ENCODE data around the gene RFNG.

The RFNG gene

DNA sequence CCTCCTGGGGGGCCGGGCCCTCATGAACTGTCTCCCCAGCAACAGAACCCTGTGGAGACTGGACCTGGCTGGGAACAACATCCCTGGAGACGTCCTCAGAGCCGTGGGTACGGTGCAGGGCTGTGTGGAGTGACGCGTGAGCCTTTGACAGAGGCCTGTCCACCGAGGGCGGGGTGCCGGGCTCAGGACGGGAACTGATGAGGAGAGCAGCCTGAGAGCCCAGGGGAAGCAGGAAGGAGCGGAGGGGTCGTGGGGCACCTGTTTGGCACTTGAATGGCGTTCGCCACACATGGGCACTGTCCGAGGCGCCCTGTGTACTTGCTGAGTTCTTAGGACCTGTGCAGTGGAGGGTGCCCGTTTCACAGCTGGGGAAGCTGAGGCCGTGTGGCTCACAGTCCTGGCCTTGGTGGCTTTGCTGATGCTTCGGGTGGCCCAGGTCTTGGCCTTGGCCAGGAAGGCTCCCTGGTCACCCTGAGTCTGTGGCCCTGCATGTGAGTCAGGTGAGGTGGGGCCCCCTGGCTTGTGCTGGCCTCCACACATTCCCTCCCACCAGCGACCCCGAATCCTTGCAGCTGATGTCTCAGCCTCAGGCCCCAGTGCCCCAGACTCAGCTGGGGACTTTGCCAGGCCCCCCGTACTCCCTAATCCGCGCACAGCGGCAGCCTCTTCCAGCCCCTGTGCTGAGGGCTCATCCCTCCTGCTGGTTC lies 26.1 kb downstream of the RFNG start:
- DNase-seq (ENCODE audit: low read depth in 2 of 2): no peak

DNA sequence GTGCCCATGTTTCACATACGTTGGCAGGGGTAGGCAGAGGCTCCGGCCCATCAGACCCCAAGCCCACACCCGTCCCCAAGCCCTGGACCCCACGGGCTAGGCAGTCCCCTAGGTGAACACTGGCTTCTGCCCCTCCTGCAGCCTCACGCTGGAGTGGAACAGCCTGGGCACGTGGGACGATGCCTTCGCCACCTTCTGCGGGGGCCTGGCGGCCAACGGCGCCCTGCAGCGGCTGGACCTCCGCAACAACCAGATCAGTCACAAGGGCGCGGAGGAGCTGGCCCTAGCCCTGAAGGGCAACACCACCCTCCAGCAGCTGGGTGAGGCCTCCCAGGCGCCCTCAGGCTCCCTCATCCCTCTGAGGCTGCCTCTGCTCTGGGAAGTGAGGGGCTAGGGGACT lies 26.8 kb downstream of the RFNG start:
- DNase-seq (ENCODE audit: low read depth in 2 of 2): no peak

DNA sequence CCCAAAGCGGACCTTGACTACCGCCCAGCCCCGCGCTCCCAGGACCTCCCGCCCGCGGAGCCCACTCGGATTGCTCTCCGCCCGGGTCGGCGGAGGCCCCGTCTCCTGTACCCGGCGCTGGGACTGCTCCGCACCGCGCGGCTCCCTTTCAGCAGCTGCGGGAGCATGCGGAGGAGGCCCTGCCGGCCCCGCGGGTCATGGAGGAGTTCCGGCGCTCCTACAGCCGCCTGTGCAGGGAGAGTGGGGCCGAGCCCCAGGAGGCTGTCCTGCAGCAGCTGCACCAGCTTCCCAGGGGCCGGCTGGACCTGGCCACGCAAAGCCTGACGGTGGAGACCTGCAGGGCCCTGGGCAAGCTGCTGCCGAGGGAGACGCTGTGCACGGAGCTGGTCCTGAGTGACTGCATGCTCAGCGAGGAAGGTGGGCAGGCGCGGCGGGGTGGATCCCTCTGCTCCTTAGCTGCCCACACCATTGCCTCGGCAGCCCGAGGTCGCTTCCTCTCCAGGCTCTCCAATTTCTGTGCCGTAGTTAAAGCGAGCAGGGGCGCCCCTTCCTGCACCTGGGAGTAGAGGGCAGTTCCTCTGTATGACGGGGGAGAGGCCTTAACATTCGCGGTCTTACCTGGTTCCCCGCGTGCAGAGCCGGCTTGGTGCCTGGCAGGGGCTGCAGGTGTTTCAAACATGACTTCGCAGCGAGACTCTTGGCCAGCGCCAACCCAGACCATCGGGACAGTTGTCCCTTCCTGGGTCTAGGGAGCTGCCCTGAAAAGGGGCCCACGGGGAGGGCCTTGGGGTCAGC lies 28.0 kb downstream of the RFNG start:
- DNase-seq (ENCODE audit: low read depth in 2 of 2): no peak

DNA sequence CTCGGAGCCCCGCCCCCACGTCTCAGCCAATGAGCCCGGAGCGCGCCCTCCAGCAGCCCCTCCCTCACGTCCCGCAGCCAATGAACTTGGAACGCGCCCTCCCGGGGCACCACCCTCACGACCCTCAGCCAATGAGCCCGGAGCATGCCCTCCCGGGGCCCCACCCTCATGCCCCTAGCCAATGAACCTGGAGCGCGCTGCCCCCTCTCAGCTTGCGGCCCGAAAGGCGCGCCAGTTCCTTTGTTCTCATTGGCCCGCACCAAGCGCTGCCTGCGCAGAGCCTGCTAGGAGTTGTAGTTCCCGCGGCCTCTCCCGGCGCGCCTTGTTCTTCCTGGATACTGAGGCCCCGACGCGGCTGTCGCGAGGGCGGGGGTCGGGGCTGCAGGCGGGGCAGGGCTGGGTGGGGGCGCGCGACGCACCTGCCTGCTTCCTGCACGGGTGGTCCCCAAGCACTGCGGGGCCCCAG lies 28.6 kb downstream of the RFNG start, which contains the start of gene LRRC45:
Gene LRRC45, plus strand, starts transcription at position 325 of the 466 bp plus-strand sequence. CDS start 339 bp downstream, outside the sequence.
- peak; percentile 100 for DNase-seq (ENCODE audit: low read depth in 2 of 2)

DNA sequence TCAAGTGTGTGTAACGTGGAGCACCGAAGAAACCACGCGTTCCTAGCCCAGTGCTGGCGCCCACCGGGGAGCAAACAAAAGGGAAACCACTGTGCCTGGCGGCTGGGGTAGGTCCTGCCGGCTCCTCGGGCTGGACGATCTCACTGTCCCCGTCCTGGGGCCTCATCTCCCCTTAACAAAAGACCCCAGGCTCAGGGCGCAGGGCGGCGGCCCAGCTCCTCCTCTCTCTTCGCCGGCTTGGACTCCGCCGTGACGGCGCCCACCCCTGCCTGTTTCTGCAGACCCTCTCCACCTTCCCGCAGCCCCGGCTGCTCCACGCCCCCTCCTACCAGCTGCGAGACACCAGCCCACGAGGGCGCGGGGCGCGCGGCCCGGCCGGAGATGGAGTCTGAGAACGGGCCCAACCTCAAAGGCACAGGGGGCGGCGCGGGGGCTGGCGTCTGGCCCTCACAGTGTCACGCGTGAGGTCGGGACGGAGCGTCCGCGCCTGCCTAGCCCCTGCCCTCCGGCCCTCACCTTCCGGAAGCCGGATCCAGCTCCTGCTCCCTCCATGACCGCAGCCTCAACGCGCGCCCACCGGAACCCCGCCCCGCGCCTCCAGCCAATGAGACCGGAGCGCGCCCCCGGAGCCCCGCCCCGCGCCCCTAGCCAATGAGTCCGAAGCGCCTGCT lies 29.2 kb downstream of the RFNG start, which contains the start of gene CENPX:
Gene CENPX, minus strand, starts transcription at position 569 of the 671 bp plus-strand sequence. Its CDS starts 17 bp downstream, at position 552.
- no peak for DNase-seq (ENCODE audit: low read depth in 2 of 2)

DNA sequence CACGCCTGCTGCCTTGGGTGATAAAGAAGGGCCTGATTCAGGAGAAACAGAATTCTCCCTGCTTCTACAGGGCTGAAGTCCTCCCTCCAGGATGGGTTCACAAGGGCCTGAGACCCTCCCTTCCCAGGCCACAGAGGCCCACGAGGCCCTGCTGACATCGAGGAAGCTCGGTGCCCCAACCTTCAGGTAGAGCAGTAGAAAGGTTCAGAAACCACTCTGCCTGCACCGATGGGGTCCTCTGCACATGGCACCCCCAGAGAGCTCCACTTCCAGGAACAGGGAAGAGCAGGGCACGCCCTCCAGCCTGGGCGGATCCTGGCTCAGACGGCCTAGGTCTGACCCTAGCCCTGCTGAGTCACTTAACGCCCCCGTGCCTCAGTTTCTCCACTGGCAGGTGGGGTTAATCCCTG lies 29.7 kb downstream of the RFNG start:
- DNase-seq (ENCODE audit: low read depth in 2 of 2): no peak

DNA sequence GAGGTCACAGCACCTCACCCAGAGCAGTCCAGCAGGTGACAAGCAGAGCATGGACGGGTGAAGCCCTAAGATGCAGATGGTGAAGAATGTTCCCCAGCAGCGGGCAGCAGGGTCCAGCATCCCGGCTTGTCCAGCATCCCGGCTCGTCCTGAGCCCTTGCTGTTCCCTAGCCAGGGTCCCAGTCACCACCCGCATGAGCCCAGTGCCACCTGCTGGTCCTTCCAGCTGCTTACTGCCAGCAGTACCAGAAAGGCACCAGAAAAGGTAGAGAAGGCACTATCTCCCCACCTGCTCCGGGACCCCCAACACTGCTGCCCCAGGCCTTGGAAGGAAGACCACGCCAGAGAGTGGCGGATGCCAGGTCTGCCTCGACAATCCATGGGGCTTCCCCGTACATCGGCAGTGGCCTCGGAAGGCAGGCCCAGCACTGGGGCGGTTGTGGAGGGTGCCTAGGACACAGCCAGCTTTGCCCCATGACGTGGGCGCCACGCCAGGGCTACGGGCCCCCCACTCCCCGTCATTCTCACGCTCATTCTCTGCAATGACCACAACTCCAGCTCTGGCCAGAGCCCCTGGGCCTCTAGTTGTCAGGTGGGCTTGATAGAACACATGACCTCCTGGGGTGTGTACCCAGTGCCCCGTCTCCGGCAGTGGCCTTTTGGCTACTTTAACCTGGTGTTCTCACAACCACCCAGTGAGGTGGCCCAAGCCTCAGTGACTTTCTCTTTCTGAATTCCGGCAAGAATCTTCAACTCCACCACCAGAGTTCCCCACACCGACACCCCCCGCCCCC lies 30.3 kb downstream of the RFNG start:
- peak in 1 of 2 donors; percentile 57 for DNase-seq (ENCODE audit: low read depth in 2 of 2)

DNA sequence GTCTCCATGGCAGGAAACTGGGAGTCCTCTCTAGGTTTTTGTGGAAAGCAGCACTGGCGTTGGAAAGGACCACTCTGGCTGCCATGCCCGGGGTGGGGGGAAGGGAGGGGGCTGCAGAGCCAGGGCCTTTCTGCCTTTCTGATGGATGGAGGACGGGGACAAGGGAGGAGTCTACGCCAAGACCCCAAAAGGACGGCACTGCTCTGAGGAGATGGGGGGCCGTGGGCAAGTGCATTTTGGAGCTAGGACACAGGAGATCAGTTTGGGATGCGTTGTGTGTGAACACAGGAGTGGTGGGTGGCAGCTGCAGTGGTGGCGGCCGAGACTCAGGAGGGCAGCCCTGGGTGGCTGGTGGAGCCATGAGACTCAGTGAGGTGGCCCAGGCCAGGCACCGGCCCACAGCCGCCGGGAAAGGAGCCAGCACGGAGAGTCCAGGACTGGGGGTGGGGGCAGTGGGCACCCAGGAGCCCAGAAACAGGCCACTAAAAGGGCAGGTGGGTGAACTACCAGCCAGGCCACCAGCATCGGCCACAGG lies 31.0 kb downstream of the RFNG start:
- DNase-seq (ENCODE audit: low read depth in 2 of 2): no peak

DNA sequence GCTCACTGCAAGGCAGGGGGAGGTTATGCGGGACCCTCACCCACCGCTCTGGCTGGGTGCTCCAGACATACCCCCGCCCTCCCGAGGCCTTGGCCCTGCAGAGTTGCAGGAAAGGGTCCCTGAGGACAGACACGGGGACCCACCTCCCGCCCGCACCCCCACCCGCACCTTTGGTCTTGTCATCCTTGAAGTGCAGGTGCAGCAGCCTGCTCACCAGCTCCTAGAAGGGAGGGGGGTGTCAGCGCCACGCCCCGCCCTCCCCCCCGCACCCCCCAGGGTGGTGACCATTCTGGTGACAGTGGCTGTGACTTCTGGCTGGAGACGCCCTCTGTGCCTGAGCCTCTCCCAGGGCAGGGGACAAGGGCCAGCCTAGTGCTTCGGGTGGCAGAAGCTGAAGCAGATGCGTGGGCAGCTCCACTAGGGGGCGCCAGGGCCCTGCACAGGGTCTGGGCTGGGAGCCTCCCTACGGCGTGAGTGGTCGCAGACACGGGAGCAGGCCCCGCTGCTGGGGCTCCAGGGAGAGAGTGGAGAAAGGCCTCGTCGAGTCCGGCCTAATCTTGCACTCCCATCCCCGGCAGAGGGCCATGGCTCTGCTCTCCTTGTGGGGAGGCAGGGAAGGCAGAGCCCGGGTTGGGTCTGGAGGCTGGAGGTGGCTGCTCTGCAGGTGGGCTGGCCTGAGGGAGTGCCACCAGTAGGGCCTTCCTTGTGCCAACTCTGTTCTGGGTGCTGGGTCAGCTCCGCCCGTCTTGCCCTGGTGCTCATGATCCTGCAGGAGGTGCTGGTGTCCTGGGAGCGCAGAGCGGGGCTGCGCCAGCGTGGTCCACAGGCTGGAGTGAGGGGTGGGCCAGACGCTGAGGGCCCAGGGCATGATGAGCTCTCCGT lies 31.7 kb downstream of the RFNG start:
- DNase-seq (ENCODE audit: low read depth in 2 of 2): peak; percentile 70 to 74

DNA sequence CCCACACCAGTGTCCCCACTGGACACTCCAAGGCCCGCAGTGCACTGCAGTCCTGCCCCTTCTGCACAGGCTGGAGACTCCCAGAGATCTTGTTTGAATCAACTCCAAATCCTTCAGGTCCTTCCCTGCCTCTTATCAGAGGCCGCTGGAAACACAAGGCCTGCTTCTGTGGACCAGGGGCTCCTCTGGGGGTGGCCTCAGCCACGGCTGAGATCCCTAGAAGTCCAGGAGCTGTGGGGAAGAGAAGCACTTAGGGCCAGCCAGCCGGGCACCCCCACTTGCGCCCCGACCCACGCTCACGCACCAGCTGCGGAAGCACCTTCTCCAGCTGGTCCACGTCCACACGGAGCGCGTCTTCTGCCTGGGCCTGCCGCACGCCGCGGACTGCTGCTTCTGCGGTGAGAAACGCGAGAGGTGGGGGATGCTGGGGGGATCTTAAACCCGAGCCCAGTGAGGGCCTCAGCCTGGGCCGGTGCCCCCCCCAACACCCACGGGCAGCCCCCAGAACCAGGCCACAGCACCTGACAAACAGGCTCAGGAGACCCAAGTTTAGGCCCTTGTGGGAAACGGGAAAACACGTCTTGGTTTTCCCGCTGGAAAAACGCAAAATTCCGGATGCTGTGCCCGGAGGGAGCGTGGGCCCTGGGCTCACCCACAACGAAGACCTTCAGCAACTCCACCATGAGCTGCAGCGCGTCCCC lies 32.5 kb downstream of the RFNG start:
- no peak for DNase-seq (ENCODE audit: low read depth in 2 of 2)

DNA sequence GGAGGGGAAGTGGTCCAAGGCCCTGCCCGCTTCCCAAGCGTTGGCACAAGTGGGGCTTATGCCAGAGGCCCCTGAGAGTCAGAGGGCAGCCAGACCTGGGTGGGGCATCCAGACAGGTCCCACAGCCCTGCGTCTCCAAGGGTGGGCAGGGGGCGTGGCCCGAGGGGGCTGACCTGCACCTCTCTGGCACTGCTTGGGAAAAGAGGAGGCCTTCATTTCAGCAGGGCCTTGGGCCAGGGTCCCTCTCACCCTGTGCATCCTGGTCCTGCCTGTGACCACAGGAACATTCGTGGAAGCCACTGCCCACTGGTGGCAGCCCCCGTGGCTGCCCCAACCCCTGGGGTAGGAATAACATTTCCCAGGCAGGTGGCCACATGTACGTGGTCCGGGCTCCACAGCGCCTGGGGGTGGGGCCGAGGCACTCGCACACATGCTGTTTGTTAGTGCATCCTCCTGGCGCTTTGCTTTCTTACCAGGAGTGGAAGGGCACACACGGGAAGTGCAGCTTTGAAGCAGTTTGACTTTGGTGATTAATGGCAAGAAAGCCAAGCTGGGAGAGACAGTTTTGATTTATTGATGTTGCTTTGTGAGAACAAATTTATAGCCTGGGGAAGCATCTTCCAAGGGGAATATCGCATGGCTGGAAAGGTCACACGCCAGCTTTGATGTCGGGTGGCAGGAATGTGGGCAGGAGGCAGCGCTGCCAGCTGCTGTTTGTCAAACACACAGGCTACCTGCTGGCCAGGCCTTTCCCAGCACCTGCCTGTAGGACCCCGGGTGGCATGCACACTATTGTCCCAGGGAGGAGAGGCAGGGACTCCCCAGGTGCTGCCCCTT lies 33.2 kb downstream of the RFNG start:
- no peak for DNase-seq (ENCODE audit: low read depth in 2 of 2)

DNA sequence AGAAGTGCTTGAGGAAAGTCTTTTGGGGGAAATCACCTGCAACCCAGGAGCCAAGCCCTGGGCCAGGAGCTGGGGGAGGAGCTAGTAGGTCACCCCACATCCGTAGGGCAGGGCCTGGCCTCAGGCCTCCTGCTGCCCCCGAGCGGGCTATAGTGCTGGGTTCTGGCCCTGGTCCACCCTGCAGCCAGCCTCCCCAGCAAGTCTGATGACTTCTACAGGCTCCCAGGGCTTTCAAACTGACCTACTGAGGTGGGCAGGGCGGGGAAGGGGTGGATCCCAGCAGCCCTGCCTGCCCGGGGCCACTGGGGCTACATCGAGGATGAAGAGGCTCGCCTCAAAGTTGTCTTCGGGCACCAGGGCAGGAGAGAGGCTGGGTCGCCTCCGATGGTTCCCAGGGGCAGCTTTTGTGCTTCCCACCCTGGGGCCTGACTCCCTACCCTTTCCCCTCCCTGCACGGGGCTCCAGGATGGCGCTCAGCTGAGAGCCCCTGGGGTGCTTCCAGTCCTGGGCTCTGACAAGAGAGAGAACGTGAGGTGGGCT lies 33.9 kb downstream of the RFNG start:
- no peak for DNase-seq (ENCODE audit: low read depth in 2 of 2)

DNA sequence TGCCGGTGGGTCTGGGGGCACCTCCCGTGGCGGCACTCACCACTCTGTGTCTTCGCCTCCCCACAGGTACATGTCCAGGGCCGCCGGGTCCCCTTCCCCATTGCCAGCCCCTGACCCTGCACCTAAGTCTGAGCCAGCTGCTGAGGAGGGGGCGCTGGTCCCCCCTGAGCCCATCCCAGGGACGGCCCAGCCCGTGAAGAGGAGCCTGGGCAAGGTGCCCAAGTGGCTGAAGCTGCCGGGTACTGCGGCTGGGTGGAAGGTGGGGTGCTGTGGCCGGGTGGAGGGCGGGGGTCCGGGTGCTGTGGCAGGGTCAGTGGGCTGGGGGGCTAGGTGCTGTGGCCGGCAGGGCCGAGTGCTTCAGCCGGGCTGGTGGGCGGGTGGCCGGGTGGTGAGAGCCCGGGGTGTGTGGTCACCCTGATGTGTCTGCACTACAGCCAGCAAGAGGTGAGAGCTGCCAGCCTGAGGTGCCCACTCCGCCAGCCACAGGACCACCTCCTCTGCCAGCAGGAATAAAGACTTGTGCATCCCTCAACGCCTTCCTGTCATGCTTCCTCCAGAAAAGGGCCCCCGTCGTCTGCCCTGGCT lies 34.6 kb downstream of the RFNG start:
- DNase-seq (ENCODE audit: low read depth in 2 of 2): no peak

DNA sequence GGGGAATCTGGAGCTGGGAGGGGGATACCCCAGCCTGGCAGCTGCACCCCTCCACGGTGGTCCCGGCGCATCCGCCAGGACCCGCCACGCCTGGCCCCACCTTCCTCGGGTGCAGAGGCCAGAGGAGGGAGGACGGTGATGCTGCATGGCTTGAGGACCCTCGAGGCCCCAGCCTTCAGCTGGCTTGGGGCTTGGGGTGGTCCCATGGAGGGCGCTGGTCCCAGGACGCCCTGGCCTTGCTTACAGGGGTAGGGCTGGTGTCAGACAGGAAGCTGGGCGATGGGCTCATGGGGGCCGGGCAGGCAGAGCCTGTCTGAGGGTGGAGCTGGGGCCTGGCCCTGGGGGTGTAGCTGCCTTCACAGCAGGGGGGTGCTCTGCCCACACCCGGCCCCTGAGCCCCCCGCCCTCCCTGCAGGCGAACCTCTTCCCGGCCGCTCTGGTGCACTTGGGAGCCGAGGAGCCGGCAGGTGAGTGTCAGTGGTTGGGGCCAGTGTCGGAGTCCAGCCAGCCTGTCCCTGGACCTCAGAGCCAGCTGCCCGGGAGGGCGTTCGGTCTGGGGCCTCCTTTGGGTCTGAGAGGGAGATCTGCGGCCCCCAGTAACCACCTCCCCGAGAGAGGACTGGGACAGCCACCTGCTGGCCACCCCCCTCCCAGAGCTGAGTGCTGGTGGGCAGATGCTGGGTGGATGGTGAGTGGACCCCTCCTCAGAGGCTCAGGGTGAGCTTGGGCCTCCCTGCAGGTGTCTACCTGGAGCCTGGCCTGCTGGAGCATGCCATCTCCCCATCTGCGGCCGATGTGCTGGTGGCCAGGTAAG lies 35.3 kb downstream of the RFNG start:
- no peak for DNase-seq (ENCODE audit: low read depth in 2 of 2)

DNA sequence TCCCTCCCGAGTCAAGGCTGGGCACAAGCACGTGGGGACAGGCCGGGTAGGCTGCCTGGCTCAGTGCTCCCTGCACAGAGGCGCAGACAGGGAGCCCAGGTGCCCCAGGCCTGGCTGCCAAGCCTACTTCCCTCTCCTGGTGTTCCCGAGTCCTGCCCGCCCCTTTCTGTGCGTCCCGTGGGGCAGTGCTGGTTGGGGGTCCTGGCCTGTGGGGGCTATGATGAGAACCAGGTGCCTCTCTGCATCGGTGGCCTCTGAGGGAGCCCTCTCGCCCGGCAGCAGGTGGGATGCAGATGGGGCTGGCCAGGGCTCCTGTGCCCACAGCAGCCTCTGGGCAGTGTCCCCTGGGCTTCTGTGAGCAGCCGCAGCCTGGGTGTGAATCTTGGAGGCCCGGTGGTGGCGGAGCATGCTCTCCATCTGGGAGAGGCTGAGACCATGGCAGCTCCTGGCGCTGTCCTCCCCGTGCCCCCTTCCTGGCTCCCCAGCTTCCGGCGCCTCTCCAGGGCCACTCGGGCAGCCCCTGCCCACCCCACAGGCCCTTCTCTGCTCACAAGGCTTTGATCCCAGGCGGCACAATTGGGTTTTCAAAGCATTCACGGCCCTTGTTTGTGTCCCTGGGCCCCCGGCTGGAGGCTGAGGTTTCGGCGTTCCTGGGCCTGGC lies 36.2 kb downstream of the RFNG start:
- DNase-seq (ENCODE audit: low read depth in 2 of 2): no peak

DNA sequence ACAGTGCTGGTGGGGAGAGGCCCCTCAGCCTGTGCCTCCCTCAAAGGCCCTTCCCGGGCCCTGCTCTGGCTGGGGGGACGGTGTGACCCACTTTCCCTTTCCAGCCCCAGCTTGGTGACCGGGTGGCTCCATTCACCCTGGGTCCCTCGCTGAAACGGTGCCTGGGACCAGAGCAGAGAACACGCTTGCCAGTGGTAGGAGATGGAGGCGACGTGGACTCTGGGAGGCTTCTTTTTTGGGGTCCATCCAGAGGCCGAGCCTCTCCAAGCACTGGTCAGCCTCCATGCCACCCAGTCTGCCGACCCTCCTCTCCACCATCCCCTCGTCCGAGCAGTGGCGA lies 36.7 kb downstream of the RFNG start:
- no peak for DNase-seq (ENCODE audit: low read depth in 2 of 2)

DNA sequence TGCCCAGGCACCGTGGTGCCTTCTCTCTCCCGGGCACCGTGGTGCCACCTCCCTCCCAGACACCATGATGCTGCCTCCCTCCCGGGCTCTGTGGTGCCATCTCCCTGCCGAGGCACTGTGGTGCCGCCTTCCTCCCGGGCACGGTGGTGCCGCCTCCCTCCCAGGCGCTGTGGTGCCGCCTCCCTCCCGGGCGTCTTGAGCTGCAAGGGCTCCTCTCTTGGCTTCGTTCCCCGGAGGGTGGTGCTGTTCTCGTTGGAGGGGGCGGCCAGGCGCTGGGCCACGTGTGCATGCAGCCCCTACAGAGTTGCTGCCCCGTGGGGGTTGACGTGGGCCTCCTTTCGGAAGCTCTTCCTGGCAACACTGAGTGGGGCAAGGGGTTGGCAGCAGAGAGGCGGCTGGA lies 37.2 kb downstream of the RFNG start:
- DNase-seq (ENCODE audit: low read depth in 2 of 2): no peak
